RWPE1 (cell line): Measurements from ENCODE around the gene TSPO2.

Experiments used
- CTCF ChIA-PET: fragments of 350-600 bp; sonication (Branson Sonifier 250); formaldehyde crosslinking; extraction: SDS; loops from one replicate; lab custom pipeline; 2021; lab: Yijun Ruan, JAX
- POLR2A ChIA-PET: fragments of 400-600 bp; formaldehyde crosslinking; extraction: SDS; loops from one replicate; lab custom pipeline; 2020; ENCODE audit warnings: antibody characterized with exemption; ENCODE audit not compliant: low non-redundant PET; lab: Yijun Ruan, JAX
- DNase-seq: peaks from one replicate; pipeline ENCODE4 v3.0.0; 2012; ENCODE audit warnings: low spot score
- H3K27ac ChIP-seq: fragments of 450-650 bp; 2 replicates; pipeline ENCODE4 v1.5.1; 2017
- CTCF ChIP-seq: fragments of 450-650 bp; conservative IDR thresholded peaks from 2 replicates; pipeline ENCODE4 v1.5.1; 2017; ENCODE audit warnings: low read depth, mild to moderate bottlenecking

Gene TSPO2

GRCh38 chr6:41023114-41023513 is 19.2 kb upstream of the TSPO2 start:
- no peak for DNase-seq
- CTCF ChIA-PET: no interaction called here
- no peak for TF ChIP-seq CTCF
- no peak overlapping the region for H3K27ac ChIP-seq
- POLR2A ChIA-PET: no interaction called here

GRCh38 chr6:41025966-41026530 is 16.2 kb upstream of the TSPO2 start:
- no peak overlapping the region for H3K27ac ChIP-seq
- POLR2A ChIA-PET: no interaction called here
- CTCF ChIA-PET: no interaction called here
- DNase-seq: no peak
- TF ChIP-seq CTCF: no peak

GRCh38 chr6:41027241-41027640 is 15.0 kb upstream of the TSPO2 start:
- no peak overlapping the region for H3K27ac ChIP-seq
- POLR2A ChIA-PET: no interaction called here
- no peak for TF ChIP-seq CTCF
- no peak for DNase-seq
- CTCF ChIA-PET: interaction anchor here (0.6 to 1.3 kb wide), 5 partner anchors 8 to 442 kb away, joined by 3 to 5 read pairs (median 4); partner anchors contain the start of gene TSPO2

- ChIA-PET POLR2A (interaction anchor here (0.6 to 0.8 kb wide), 2 partner anchors 10 to 647 kb away, joined by 3 read pairs; no protein-coding TSS in a partner anchor), CTCF (interaction anchor here (0.6 to 1.8 kb wide), 16 partner anchors 9 to 699 kb away, joined by 3 to 10 read pairs (median 3); partner anchors contain the start of gene TSPO2)
- no peak overlapping the region; the same call in 1 of the 2 replicates for H3K27ac ChIP-seq
- peak; percentile 95 for TF ChIP-seq CTCF
- DNase-seq: peak; percentile 75
Measured at GRCh38 chr6:41027799-41028560, 14.3 kb upstream of the TSPO2 start.

GRCh38 chr6:41028561-41029412 is 13.5 kb upstream of the TSPO2 start:
- H3K27ac ChIP-seq: no peak overlapping the region; the same call in 1 of the 2 replicates
- ChIA-PET POLR2A (interaction anchor here (0.8 kb wide), 1 partner anchor 11 kb away, joined by 3 read pairs; no protein-coding TSS in a partner anchor), CTCF (interaction anchor here (0.6 to 1.8 kb wide), 11 partner anchors 10 to 700 kb away, joined by 3 to 10 read pairs (median 3); no protein-coding TSS in a partner anchor)
- no peak for TF ChIP-seq CTCF
- DNase-seq: no peak

GRCh38 chr6:41032830-41033229 is 9.4 kb upstream of the TSPO2 start:
- CTCF ChIA-PET: no interaction called here
- POLR2A ChIA-PET: no interaction called here
- TF ChIP-seq CTCF: no peak
- DNase-seq: no peak
- H3K27ac ChIP-seq: no peak overlapping the region
